Urinary bladder (tissue), 4 donors: ENCODE results near the gene RSF1. TPM values are rescaled to one million over a fixed set of nuclear protein-coding genes. Genes with fewer than 3 reads are reported as not detected.

Experiments used
- DNase-seq: peaks from one replicate; pipeline ENCODE4 v3.0.0-alpha.2; 2015; ENCODE audit errors: extremely low spot score
- H3K27ac ChIP-seq: one replicate; pipeline ENCODE4 v1.5.1; 2013; ENCODE audit warnings: low read depth, mild to moderate bottlenecking, moderate library complexity
- H3K36me3 ChIP-seq: one replicate; pipeline ENCODE4 v1.6.1; 2013; ENCODE audit warnings: mild to moderate bottlenecking, moderate library complexity; ENCODE audit not compliant: insufficient read depth
- H3K4me1 ChIP-seq: one replicate; pipeline ENCODE4 v1.6.1; 2013; ENCODE audit warnings: mild to moderate bottlenecking, moderate library complexity; ENCODE audit not compliant: insufficient read depth
- H3K4me3 ChIP-seq: one replicate; pipeline ENCODE4 v1.5.1; 2013; ENCODE audit warnings: low read depth, low read length
- WGBS: extraction: QIAGEN DNeasy Blood & Tissue Kit; methylation state at CpG from one replicate; pipeline ENCODE4 v1.1.7; 2013; 5-methylcytosine and 5-hydroxymethylcytosine counted together
- polyA plus RNA-seq: library from polyadenylated mRNA; stranded (reverse); fragments of 200-250 nt; gene quantifications from one replicate; pipeline ENCODE4 v1.2.3, GENCODE V29; 2013
- total RNA-seq: library from RNA; depleted of rRNA; stranded (reverse); fragments of >200 nt; gene quantifications from one replicate; pipeline ENCODE4 v1.2.3, GENCODE V29; 2014
- donor health status: healthy with polysubstance abuse.
- donor health status: healthy.

RSF1 gene
- total and polyA plus RNA-seq, 2 donors = 20.5 to 81.1 TPM

DNA sequence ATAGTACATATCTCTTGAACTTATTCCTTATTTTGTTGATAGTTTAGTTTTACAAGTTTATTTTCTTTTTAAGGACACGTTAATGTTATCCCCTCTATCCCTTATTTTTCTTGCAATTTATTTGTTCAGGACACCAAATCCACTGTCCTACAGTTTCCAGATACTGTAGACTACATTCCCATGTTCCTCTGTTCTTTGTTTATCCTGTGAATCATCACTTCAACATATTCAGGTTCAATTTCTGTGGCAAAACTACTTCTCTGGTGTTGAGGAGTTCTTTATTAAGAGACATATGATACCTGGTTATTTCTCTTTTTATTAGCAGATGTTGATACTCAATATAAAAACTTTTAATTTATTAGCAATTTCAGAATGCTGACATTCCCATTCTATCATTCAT is 110.2 kb downstream of the RSF1 start:
- WGBS = 51% methylated on average over 1 of the region's 1 CpG
- DNase-seq = no peak
- peaks cover 1% of the 10 kb centered on the region for H3K36me3 ChIP-seq
- H3K4me3 ChIP-seq = no peak overlapping the region
- H3K27ac ChIP-seq = no peak overlapping the region
- H3K4me1 ChIP-seq = no peaks in the 10 kb centered on the region

DNA sequence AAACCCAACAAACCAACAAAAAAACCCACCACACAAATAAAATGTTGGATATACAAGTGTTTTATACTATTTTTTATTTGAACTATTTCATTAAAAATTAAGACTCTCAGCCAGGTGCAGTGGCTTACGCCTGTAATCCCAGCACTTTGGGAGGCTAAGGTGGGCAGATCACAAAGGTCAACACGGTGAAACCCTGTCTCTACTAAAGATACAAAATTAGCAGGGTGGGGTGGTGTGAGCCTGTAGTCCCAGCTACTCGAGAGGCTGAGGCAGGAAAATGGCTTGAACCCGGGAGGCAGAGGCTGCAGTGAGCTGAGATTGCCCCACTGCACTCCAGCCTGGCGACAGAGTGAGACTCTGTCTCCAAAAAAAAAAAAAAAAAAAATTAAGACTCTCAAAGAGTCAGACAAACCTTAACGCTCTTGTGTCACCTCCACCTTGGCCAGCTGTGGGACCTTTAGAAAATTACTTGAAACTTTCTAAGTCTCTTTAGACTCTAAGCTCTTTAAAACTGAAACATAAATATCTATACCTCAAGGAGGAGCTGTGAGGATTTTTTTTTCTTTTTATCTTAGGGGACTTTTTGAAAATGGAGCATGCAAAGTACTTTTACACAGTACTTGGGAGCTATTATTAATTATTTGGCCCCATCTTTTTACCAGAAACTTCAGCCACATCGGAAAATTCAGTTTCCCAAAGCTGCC is 114.5 kb downstream of the RSF1 start:
- H3K36me3 ChIP-seq = peaks cover 2% of the 10 kb centered on the region
- no peak for DNase-seq
- no peaks in the 10 kb centered on the region for H3K4me1 ChIP-seq
- H3K27ac ChIP-seq = no peak overlapping the region
- 96% methylated on average over 7 of the region's 7 CpGs for WGBS
- no peak overlapping the region for H3K4me3 ChIP-seq

DNA sequence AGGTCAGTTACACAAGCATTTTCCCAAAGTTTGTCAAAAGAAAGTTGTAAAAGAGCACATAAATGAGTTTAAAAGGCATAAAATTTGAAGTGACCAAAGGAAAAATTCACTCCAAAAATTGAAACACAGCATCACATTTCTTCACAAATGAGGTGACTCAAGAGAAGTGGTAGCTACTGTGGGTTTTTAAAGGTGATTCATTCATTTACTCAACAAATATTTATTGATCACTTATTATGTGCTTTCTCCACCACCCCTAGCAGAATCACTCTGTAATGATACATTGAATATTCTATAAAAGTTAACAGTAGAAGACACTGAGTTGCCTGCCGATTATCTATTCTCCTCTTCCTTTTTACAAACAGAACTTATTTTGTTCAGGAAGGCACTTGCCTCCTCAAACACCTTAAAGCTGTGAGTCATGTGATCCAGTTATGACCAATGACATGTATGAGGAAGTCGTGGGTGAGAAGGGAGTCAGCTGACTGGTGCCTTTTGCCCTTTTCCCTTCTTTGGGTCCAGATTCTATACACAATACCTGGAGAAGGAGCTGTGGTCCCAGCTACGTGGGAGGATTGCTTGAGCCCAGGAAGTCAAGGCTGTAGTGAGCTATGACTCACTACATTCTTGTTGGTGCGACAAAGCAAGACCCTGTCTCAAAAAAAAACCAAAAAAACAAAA is 115.2 kb downstream of the RSF1 start:
- peaks cover 2% of the 10 kb centered on the region for H3K36me3 ChIP-seq
- DNase-seq = no peak
- no peaks in the 10 kb centered on the region for H3K4me1 ChIP-seq
- no peak overlapping the region for H3K27ac ChIP-seq
- H3K4me3 ChIP-seq = no peak overlapping the region
- WGBS = 91% methylated on average over 4 of the region's 4 CpGs

DNA sequence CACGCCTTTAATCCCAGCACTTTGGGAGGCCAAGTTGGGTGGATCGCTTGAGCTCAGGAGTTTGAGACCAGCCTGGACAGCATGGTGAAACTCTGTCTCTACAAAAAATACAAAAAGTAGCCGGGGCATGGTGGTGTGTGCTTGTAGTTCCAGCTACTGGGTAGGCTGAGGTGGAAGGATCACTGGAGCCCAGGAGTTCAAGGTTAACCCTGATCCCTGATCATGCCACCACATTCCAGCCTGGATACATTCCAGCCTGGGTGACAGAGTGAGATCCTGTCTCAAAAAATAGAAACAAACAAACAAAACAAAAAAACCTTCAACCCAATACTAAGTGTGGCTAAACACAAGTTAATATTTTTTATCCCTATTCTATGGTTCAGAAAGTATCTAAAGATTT is 116.5 kb downstream of the RSF1 start:
- no peak for DNase-seq
- WGBS = 96% methylated on average over 3 of the region's 3 CpGs
- Histone ChIP-seq H3K27ac (no peak overlapping the region), H3K4me3 (no peak overlapping the region), H3K36me3 (peaks cover 2% of the 10 kb centered on the region), H3K4me1 (no peaks in the 10 kb centered on the region)

DNA sequence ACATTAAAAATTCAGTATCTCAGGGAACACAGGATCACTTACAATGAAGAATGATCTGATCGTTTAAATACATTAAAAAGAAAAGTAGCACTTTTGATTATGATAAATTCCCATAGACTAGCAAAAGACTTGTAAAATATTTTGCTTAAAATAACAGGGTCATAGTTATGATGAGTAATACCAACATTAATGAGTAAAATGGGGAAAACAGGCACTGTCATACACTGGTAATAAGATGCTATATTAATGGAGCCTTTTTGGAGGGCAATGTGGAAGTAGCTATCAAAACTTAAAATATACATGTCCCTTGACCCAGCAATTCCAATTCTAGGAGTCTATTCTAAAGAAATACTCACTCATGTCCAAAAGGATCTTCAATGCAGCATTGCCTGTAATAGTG is 121.1 kb downstream of the RSF1 start:
- H3K36me3 ChIP-seq = peaks cover 6% of the 10 kb centered on the region
- DNase-seq = no peak
- H3K4me3 ChIP-seq = no peak overlapping the region
- H3K4me1 ChIP-seq = no peaks in the 10 kb centered on the region
- no peak overlapping the region for H3K27ac ChIP-seq
- 88% methylated on average over 1 of the region's 1 CpG for WGBS

DNA sequence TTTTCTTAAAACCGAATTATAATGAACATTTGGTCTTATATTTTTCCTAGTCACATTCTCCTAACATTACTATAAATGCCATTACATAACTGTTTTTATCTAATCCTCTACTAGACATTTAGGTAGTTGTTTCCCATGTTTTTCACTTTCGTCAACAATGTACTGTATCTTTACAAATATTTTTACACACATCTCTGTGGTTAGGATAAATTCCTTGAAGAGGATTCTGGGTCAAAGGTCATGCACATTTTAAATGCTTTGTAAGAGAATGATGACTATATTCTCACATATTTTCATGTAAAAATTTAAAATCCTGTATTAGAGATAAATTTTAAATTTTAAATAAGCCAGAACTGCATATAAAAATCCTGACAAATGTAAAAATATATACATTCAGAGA is 121.6 kb downstream of the RSF1 start:
- no peak overlapping the region for H3K4me3 ChIP-seq
- peaks cover 6% of the 10 kb centered on the region for H3K36me3 ChIP-seq
- no peaks in the 10 kb centered on the region for H3K4me1 ChIP-seq
- no peak for DNase-seq
- no peak overlapping the region for H3K27ac ChIP-seq
- WGBS = 90% methylated on average over 2 of the region's 2 CpGs

DNA sequence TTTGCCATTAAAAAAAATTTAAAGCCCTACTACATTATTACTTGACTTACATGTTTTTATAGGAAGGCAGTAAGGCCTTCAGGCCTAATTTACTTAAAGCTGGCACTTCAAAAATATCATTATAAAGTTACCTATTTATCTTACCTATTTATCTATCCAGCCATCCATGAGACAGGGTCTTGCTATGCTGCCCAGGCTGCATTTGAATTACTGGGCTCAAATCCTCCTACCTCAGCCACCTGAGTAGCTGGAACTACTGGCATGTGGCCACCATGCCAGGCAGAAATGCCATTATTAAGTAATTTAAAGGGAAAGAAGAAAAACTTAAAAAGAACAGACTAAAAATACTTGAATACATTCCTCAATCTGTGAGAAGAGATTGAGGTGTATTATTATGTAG is 122.7 kb downstream of the RSF1 start:
- no peak for DNase-seq
- Histone ChIP-seq H3K4me3 (no peak overlapping the region), H3K36me3 (peaks cover 6% of the 10 kb centered on the region), H3K27ac (no peak overlapping the region), H3K4me1 (no peaks in the 10 kb centered on the region)

DNA sequence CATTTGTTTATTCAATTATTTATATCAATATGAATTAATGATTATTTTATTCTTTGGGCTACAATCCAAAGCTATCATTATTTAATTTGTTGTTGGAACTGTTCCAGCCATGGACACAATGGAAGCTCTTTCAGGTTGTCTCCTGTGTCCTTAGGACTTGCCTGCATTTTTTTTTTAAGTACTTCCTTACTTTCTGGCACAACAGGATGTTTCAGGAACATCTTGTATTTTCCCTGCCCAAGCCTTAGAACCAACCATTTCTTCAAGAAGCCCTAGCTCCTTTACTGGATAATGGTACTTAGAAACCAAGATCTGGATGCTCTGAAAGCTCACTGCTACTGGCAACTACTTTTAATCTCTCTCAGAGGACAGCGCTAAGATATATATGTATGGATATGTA is 125.1 kb downstream of the RSF1 start:
- H3K36me3 ChIP-seq = peaks cover 8% of the 10 kb centered on the region
- no peak overlapping the region for H3K27ac ChIP-seq
- H3K4me3 ChIP-seq = no peak overlapping the region
- no peak for DNase-seq
- no peaks in the 10 kb centered on the region for H3K4me1 ChIP-seq
- WGBS = 98% methylated on average over 1 of the region's 1 CpG

DNA sequence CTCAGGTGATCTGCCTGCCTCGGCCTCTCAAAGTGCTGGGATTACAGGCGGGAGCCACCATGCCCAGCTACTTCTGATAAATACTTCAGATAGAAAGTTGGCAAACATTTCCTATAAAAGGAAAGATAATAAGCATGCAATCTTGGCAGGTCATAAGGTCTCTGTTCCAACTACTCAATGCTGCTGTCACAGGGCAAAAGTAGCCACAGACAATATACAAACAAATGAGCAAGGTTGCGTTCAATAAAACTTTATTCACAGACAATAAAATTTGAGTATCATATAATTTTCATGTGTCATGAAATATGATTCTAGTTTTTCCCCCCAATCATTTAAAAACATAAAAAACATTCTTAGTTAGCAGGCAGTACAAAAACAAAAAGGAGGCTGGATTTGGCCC is 129.9 kb downstream of the RSF1 start:
- peaks cover 12% of the 10 kb centered on the region for H3K36me3 ChIP-seq
- H3K4me3 ChIP-seq = no peak overlapping the region
- 95% methylated on average over 3 of the region's 3 CpGs for WGBS
- DNase-seq = no peak
- H3K4me1 ChIP-seq = no peaks in the 10 kb centered on the region
- H3K27ac ChIP-seq = no peak overlapping the region

DNA sequence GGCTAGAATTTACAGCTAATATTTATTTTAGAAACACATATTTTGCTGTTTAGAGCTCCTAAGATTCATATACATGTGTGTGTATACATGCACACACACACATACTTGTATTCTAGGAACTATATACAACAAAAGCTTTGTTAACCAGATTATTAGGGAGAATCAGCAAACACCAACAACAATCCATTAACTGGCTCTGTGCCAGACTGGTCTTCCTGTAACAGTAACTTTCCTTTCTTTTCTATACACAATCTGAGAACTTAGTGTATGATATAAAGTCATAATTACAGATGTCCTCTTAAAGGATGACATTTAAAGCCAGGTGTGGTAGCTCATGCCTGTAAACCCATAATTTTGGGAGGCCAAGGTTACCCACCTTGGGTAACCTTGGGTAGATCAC is 133.4 kb downstream of the RSF1 start:
- Histone ChIP-seq H3K27ac (no peak overlapping the region), H3K36me3 (peaks cover 12% of the 10 kb centered on the region), H3K4me3 (no peak overlapping the region), H3K4me1 (no peaks in the 10 kb centered on the region)
- no peak for DNase-seq

DNA sequence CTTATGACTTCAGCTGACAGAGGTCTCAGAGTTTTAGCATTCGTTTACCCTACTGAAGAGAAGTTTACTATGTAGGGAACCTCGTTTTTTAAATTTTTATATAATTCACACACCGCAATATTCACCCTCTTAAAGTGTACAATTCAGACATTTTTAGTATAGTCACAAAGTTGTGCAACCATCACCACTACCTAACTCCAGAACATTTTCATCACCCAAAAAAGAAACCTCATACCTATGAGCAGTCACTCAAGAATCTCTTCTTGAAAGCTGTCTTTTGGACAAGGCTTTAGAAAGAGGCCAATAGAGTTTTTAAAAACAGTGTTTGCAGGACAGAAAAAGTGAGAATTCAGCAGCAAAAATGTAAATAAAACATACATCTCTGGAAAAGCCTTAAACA is 143.4 kb downstream of the RSF1 start:
- WGBS = 94% methylated on average over 3 of the region's 3 CpGs
- H3K36me3 ChIP-seq = peaks cover 5% of the 10 kb centered on the region
- no peak overlapping the region for H3K27ac ChIP-seq
- no peak for DNase-seq
- H3K4me1 ChIP-seq = no peaks in the 10 kb centered on the region
- H3K4me3 ChIP-seq = no peak overlapping the region

DNA sequence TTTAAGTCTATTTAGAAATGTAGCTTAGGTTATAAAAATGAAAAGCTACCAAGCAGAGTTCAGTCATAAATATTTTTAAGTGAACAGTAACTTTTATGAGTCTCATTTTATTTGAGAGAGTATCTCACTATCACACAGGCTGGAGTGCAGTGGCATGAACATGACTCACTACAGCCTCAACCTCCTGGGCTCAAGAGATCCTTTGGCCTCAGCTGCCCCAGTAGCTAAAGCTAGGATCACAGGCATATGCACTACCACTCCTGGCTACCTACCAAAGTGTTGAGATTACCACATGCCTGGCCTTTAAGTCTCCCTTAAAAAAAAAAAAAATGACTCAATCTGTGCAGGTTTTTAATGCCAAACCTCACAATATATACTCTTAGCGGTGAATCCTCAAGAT is 148.3 kb downstream of the RSF1 start:
- no peak for DNase-seq
- H3K36me3 ChIP-seq = peaks cover 5% of the 10 kb centered on the region
- H3K27ac ChIP-seq = no peak overlapping the region
- H3K4me3 ChIP-seq = no peak overlapping the region
- H3K4me1 ChIP-seq = no peaks in the 10 kb centered on the region
- 93% methylated on average over 1 of the region's 1 CpG for WGBS

DNA sequence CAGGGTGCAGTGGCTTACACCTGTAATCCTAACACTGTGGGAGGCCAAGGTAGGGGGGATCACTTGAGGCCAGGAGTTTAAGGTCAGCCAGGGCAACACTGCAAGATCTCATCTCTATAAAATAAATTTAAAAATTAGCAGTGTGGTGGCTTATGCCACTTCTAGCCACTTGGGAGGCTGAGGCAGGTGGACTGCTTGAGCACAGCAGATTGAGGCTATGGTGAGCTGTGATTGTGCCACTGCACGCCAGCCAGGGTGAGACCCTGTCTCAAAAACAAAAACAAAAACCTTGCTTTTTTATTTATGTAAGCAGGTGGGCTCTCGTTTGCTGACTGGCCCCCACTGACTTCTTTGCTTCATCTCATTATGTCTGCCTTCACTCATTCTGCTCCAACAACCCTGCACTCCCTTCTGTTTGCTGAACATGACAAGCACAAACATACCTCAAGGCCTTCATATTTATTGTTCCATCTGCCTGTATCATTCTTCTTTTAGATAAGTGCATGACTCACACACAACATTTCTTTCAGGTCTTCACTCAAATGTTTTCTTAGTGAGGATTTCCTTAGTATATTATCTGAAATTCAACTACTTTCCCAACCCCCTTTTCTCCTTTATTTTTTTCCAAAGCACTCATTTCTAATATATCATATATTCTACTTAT is 150.5 kb downstream of the RSF1 start:
- no peak overlapping the region for H3K4me3 ChIP-seq
- 88% methylated on average over 2 of the region's 2 CpGs for WGBS
- no peaks in the 10 kb centered on the region for H3K36me3 ChIP-seq
- no peak for DNase-seq
- no peaks in the 10 kb centered on the region for H3K4me1 ChIP-seq
- no peak overlapping the region for H3K27ac ChIP-seq

DNA sequence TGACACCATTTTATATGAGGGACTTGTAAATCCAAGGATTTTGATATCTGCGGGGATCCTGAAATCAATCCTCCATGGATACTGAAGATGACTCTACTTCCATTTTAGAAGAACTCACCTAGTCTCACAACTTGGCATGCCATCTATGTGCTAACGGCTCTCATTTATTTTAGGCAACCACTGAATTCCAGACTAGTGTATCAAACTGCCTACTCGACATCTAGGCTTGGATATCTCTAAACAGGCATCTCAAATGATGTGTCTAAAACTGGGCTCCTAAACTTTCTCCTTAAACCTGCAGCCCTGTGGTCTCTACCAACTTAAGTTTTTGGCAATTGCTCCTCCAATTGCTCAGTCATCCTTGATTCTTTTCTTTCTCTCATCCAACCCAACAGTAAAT is 151.8 kb downstream of the RSF1 start:
- no peak for DNase-seq
- Histone ChIP-seq H3K36me3 (no peaks in the 10 kb centered on the region), H3K4me1 (no peaks in the 10 kb centered on the region), H3K27ac (no peak overlapping the region), H3K4me3 (no peak overlapping the region)
- 88% methylated on average over 3 of the region's 3 CpGs for WGBS
